ENCODE measurements around the gene TIGD7. TPM values are rescaled to one million over a fixed set of nuclear protein-coding genes. Genes with fewer than 3 reads are reported as not detected.

Gene TIGD7
- total and polyA plus RNA-seq, 2 of the 13 experiments (the other 11 are each of a cell fraction or from before 2014, with no cell fraction given): not detected

DNA sequence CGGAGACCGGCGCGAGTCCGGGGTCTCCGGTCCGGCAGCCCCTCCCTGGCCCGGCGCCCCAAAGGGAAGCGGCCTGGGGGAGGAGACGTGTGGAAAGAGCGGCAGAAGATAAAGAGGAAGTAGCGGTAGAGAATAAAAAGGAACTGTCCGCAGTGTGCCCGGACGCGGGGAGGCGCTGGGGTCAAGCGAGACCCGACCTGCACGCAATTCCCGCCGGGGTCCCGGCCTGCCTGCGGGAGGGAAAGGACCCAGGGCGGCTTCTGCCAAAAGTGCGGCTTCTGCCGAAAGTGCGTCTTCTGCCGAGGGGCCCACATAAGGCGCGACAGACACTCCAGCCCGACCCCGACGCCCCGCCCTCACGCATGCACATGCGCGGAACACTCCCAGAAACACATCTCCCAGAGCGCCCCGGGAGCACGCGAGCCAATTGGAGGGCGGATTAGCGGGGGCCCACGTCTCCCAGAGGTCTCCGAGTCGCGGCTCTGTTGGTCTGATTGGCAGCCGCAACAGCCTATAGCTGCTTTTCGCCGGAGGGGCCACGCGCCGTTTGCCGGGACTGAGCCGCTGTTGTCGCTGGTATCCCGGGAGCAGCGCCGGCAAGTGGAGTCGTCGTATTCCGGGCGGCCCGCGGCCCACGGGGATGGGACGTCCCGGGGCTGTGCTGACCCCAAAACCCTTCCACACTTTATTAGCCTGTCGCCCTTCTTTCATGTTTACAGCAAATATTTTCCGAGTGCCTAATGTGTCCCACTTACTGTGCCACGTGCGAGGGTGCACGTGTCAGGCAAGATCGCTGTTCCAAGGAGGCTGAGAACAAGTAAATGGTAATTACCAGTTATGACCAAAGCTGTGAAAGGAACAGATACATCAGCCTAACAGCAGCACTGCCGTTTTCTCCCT, 40.8 kb downstream of the TIGD7 start (continued):
- TF ChIP-seq, protein P1, sequence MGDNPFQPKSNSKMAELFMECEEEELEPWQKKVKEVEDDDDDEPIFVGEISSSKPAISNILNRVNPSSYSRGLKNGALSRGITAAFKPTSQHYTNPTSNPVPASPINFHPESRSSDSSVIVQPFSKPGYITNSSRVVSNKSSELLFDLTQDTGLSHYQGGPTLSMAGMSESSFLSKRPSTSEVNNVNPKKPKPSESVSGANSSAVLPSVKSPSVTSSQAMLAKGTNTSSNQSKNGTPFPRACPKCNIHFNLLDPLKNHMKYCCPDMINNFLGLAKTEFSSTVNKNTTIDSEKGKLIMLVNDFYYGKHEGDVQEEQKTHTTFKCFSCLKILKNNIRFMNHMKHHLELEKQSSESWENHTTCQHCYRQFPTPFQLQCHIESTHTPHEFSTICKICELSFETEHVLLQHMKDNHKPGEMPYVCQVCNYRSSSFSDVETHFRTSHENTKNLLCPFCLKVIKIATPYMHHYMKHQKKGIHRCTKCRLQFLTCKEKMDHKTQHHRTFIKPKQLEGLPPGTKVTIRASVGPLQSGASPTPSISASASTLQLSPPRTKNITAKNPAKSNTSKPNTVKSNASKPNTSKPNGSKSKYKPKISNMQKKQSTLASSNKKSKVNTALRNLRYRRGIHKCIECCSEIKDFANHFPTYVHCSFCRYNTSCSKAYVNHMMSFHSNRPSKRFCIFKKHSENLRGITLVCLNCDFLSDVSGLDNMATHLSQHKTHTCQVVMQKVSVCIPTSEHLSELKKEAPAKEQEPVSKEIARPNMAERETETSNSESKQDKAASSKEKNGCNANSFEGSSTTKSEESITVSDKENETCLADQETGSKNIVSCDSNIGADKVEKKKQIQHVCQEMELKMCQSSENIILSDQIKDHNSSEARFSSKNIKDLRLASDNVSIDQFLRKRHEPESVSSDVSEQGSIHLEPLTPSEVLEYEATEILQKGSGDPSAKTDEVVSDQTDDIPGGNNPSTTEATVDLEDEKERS (CRISPR knock-in tag; IDR thresholded peaks at IDR 0.05): peak; percentile 74; the same call in 1 of the 2 replicates
- TF ChIP-seq MED13 (CRISPR knock-in tag; IDR thresholded peaks at IDR 0.05) (no peak), NFE2 (CRISPR knock-in tag; IDR thresholded peaks at IDR 0.05) (no peak), AHR (CRISPR knock-in tag; IDR thresholded peaks at IDR 0.05) (no peak), FOXC1 (CRISPR knock-in tag; IDR thresholded peaks at IDR 0.05; ENCODE audit: borderline replicate concordance) (peak; percentile 52; the same call in 1 of the 2 replicates), ZNF839 (CRISPR knock-in tag; IDR thresholded peaks at IDR 0.05; ENCODE audit: borderline replicate concordance) (no peak; the same call in 1 of the 2 replicates), U2AF2 (IDR thresholded peaks at IDR 0.05; ENCODE audit: low read depth, low read length) (no peak), DDIT3 (CRISPR knock-in tag; IDR thresholded peaks at IDR 0.05) (no peak), BCL6 (CRISPR knock-in tag; IDR thresholded peaks at IDR 0.05) (no peak), ZNF326 (CRISPR knock-in tag; IDR thresholded peaks at IDR 0.05; ENCODE audit: borderline replicate concordance) (no peak), ZNF292 (CRISPR knock-in tag; IDR thresholded peaks at IDR 0.05; ENCODE audit: borderline replicate concordance, low read depth) (peak; percentile 66; the same call in 1 of the 2 replicates), CENPT (CRISPR knock-in tag; IDR thresholded peaks at IDR 0.05; ENCODE audit: low read depth) (no peak), MAX (IDR thresholded peaks at IDR 0.05) (peak; percentile 94), ZKSCAN1 (IDR thresholded peaks at IDR 0.05; ENCODE audit: low read length) (no peak), ZNF33A (CRISPR knock-in tag; IDR thresholded peaks at IDR 0.05; ENCODE audit: borderline replicate concordance) (peak; percentile 33; the same call in 1 of the 2 replicates), KAT7 (CRISPR knock-in tag; IDR thresholded peaks at IDR 0.05; ENCODE audit: borderline replicate concordance) (no peak; the same call in 1 of the 2 replicates), ZNF713 (CRISPR knock-in tag; IDR thresholded peaks at IDR 0.05) (no peak), POLR2A (IDR thresholded peaks at IDR 0.05; ENCODE audit: insufficient read depth in 1 of 2, low read depth in 2 of 2, low read length in 2 of 2) (peak; percentile 82 to 94)
- TF ChIP-seq, protein P2, sequence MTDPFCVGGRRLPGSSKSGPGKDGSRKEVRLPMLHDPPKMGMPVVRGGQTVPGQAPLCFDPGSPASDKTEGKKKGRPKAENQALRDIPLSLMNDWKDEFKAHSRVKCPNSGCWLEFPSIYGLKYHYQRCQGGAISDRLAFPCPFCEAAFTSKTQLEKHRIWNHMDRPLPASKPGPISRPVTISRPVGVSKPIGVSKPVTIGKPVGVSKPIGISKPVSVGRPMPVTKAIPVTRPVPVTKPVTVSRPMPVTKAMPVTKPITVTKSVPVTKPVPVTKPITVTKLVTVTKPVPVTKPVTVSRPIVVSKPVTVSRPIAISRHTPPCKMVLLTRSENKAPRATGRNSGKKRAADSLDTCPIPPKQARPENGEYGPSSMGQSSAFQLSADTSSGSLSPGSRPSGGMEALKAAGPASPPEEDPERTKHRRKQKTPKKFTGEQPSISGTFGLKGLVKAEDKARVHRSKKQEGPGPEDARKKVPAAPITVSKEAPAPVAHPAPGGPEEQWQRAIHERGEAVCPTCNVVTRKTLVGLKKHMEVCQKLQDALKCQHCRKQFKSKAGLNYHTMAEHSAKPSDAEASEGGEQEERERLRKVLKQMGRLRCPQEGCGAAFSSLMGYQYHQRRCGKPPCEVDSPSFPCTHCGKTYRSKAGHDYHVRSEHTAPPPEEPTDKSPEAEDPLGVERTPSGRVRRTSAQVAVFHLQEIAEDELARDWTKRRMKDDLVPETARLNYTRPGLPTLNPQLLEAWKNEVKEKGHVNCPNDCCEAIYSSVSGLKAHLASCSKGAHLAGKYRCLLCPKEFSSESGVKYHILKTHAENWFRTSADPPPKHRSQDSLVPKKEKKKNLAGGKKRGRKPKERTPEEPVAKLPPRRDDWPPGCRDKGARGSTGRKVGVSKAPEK (CRISPR knock-in tag; IDR thresholded peaks at IDR 0.05; ENCODE audit: borderline replicate concordance): no peak
- TF ChIP-seq, protein P3, sequence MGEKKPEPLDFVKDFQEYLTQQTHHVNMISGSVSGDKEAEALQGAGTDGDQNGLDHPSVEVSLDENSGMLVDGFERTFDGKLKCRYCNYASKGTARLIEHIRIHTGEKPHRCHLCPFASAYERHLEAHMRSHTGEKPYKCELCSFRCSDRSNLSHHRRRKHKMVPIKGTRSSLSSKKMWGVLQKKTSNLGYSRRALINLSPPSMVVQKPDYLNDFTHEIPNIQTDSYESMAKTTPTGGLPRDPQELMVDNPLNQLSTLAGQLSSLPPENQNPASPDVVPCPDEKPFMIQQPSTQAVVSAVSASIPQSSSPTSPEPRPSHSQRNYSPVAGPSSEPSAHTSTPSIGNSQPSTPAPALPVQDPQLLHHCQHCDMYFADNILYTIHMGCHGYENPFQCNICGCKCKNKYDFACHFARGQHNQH (CRISPR knock-in tag; IDR thresholded peaks at IDR 0.05): 0 out of 2 replicates have a peak, but pooled peaks have one; percentile 4

Data from HepG2 (cell line).